CD4-positive, alpha-beta T cell treated with Interleukin-6 at 100 ng/mL for 8 hours (primary cell): ENCODE data around the gene TMEM123.
A peak's percentile ranks its signal among the peaks of the same experiment; 100 is the strongest.

ENCODE experiments used
- DNase-seq: peaks from one replicate; pipeline ENCODE4 v3.0.0-alpha.2; 2020; ENCODE audit warnings: mixed read lengths, low spot score

Gene TMEM123

GRCh38 chr11:102359372-102359771, 93.2 kb downstream of the TMEM123 start:
- no peak for DNase-seq

GRCh38 chr11:102357116-102357515, 95.4 kb downstream of the TMEM123 start:
- no peak for DNase-seq

GRCh38 chr11:102347462-102348370, 104.8 kb downstream of the TMEM123 start:
- peak; percentile 29 for DNase-seq

DNA sequence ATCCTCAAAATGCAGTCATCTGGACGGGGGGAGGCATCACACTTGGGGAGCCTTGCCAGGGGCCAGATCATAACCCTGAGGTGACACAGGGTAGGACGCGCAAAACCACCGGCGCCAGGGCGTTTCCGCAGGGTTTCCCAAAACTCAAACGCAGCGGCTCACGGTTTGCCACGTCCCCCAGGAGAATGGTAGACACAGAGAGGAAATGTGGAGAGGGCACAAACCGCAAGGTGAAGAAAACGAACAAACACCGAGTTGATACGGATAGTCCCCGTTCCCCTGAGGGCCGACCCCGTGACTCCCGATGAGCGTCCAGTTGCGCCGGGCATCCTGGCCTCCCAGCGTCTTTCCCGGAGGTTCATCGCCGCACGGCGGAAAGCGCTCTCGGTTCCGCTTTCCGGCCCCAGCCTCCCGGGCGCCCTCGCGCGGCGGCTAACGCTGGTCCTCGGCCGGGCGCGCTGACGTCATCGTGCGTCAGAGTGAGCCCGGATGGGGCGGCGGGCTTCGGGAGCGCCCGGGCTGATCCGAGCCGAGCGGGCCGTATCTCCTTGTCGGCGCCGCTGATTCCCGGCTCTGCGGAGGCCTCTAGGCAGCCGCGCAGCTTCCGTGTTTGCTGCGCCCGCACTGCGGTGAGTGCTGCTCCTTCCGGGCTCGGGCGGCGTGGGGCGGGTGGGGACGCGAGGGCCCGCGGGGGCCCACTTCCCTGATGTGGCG, 105.7 kb downstream of the TMEM123 start, which contains the start of gene BIRC2:
TSS of gene BIRC2 (plus strand) at position 467 of the 714 bp plus-strand sequence. CDS start 2,641 bp downstream, outside the sequence.
- peak; percentile 90 for DNase-seq

DNA sequence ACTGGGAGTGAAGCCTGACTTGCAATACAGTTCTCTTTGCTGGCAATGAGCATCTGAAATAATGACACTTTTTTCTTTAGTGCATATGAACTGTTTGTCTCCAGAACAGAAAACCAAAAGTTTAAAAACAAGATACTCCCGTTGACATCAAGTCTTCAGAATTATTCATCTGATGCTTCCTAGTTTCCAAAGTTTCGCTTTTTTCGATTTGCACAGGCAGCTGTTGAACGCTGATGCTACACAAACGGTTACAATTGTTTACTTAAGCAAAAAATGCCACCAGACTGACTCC, 106.2 kb downstream of the TMEM123 start:
- DNase-seq, result no peak
